Lung (tissue), 12 donors: Measurements from ENCODE around the gene GARS1. TPM values are rescaled to one million over a fixed set of nuclear protein-coding genes. Genes with fewer than 3 reads are reported as not detected.

Experiments used
- ATAC-seq: fragments of 200-7000 bp; cut with Tn5 transposase; one replicate; pipeline ENCODE4 v1.9.1; 2020; ENCODE audit warnings: moderate number of reproducible peaks; ENCODE audit not compliant: insufficient read depth, low FRiP score
- DNase-seq, 3 donors: peaks; one replicate each; pipeline ENCODE4 v3.0.0-alpha.2; 2013 to 2017
- H3K27ac ChIP-seq, 2 donors: one replicate each; pipeline ENCODE4 v1.5.1; 2013; ENCODE audit warnings: mild to moderate bottlenecking in 2 of 2, moderate library complexity in 2 of 2, control low read depth in 1 of 2, inconsistent platforms in 1 of 2, low read depth in 1 of 2, low read length in 1 of 2
- H3K27me3 ChIP-seq, 3 donors: one replicate each; pipeline ENCODE4 v1.5.1; 2013; ENCODE audit warnings: low read length in 2 of 3; ENCODE audit not compliant: control insufficient read depth in 3 of 3, insufficient read depth in 3 of 3
- H3K36me3 ChIP-seq, 4 donors: one replicate each; pipeline ENCODE4 v1.5.1; 2013; ENCODE audit warnings: low read length in 4 of 4, mild to moderate bottlenecking in 1 of 4, moderate library complexity in 1 of 4; ENCODE audit not compliant: control insufficient read depth in 4 of 4, insufficient read depth in 4 of 4
- H3K4me1 ChIP-seq, 5 donors: one replicate each; pipeline ENCODE4 v1.5.1; 2013; ENCODE audit warnings: low read length in 5 of 5, mild to moderate bottlenecking in 2 of 5, moderate library complexity in 1 of 5; ENCODE audit not compliant: control insufficient read depth in 5 of 5, insufficient read depth in 5 of 5
- H3K4me3 ChIP-seq: one replicate; pipeline ENCODE4 v1.5.1; 2013; ENCODE audit warnings: mild to moderate bottlenecking, control low read depth, moderate library complexity
- H3K9ac ChIP-seq, 2 donors: one replicate each; pipeline ENCODE4 v1.5.1; 2013; ENCODE audit warnings: low read length in 2 of 2, control low read depth in 1 of 2; ENCODE audit not compliant: insufficient read depth in 1 of 2
- H3K9me3 ChIP-seq, 4 donors: one replicate each; pipeline ENCODE4 v1.5.1; 2013; ENCODE audit warnings: low read length in 3 of 4, mild to moderate bottlenecking in 1 of 4, moderate library complexity in 1 of 4; ENCODE audit not compliant: control insufficient read depth in 4 of 4, insufficient read depth in 3 of 4
- WGBS, 2 donors: extraction: QIAGEN DNeasy Blood & Tissue Kit; methylation state at CpG; one replicate each; pipeline ENCODE4 v1.1.7; 2013; 5-methylcytosine and 5-hydroxymethylcytosine counted together
- polyA plus RNA-seq, 2 donors: library from polyadenylated mRNA; stranded (reverse); fragments of 200-250 nt; gene quantifications; one replicate each; pipeline ENCODE4 v1.2.1, GENCODE V29; 2013
- total RNA-seq, 2 donors: library from RNA; depleted of rRNA in 1 of 2; stranded (reverse); fragments of >200 nt in 1 of 2; gene quantifications; one replicate each; pipeline ENCODE4 v1.2.1, GENCODE V29; 2014 to 2021
- TF ChIP-seq, protein P1 (sequence below): IDR thresholded peaks from 2 replicates; pipeline ENCODE4 v1.5.1; 2012; ENCODE audit warnings: mild to moderate bottlenecking; ENCODE audit errors: control extremely low read depth, extremely low read depth
- donor health status: control.
- donor health status: control.
- donor health status: Bipolar disorder and iron deficiency.
- donor health status: healthy.
- donor health status: DM: yes; HTN: yes; CAD: no.

GARS1 gene
- total and polyA plus RNA-seq, 4 donors: 55.5 to 132 (median 92.1) TPM

DNA sequence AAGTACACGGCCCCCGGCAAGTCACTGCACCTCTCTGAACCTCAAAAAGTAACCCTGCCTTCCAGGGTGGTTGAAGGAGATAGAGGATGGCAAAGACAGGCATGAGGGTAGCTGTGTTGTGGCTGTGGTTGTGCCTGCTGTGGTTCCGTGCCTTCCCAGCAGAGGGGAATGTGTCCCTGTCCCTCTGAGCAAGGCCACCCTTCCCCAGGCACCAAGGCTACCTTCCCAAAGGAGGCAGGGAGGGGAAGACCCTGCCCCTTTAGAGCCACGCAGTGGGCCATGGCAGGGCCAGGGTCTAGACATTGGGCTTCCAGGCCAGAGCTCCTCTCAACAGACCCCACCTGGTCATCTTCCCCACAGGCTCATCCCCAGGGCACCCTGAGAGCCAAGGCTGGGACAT, 68.7 kb downstream of the GARS1 start:
- Histone ChIP-seq H3K9me3 (no peaks in the 10 kb centered on the region), H3K36me3 (no peaks in the 10 kb centered on the region), H3K9ac (no peak overlapping the region), H3K27me3 (no peaks in the 10 kb centered on the region), H3K4me3 (no peak overlapping the region), H3K27ac (no peak overlapping the region), H3K4me1 (no peaks in the 10 kb centered on the region)
- 74 to 81% methylated on average over 4 of the region's 4 CpGs for WGBS, 2 donors
- ATAC-seq (no peak), DNase-seq (no peak)
- TF ChIP-seq, protein P1, sequence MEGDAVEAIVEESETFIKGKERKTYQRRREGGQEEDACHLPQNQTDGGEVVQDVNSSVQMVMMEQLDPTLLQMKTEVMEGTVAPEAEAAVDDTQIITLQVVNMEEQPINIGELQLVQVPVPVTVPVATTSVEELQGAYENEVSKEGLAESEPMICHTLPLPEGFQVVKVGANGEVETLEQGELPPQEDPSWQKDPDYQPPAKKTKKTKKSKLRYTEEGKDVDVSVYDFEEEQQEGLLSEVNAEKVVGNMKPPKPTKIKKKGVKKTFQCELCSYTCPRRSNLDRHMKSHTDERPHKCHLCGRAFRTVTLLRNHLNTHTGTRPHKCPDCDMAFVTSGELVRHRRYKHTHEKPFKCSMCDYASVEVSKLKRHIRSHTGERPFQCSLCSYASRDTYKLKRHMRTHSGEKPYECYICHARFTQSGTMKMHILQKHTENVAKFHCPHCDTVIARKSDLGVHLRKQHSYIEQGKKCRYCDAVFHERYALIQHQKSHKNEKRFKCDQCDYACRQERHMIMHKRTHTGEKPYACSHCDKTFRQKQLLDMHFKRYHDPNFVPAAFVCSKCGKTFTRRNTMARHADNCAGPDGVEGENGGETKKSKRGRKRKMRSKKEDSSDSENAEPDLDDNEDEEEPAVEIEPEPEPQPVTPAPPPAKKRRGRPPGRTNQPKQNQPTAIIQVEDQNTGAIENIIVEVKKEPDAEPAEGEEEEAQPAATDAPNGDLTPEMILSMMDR: no peak

DNA sequence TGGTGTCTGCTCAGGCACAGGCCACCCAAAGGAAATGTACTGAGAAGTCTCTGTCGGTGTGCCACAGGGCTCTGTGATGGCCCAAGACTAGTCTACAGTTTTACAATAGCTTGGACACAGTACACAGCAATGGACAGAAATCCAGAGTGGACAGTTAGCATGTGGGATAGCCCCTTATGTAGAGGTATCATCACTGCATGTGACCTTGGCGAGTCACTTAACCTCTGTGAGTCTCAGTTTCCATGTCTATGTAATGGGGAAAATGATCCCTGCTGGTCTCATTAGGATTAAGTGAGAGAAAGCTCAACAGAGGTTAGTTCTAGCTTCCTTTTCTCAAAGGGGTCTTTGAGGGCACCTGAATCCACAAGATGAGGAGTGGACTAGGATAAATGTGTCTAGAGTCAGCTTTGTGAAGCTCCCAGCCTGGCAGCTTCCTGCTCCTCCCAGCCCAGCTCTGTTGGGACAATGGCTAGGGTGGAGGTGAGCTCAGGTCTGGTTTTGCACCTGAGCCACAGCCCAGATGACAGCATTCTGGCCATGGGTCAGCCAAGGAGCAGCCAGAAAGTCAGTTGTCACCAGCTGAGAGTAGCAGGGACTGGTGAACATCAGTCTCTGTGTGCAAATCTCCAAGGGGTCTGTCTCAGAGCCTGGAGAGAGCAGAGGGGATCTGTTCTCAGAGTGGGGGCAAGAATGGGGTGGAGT, 69.7 kb downstream of the GARS1 start:
- 83% methylated on average over 2 of the region's 2 CpGs for WGBS, 2 donors

DNA sequence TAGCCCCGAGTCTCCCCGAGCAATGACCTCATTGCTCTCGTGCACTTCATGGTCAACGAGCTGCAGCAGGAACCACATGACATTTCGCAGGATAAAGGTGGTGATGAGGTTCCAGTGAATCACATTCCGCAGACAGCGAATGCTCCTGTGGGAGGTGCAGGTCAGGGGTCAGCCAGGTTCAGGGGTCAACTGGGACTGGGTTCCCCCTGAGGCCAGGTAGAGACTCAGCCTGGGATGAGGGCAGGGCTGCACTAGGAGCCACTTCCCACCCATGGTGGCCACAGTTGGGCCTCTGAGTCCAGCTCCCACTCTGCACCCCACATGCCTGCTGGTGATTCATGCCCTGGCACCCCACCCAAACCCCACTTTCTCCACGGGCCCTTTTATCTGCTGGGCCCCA, 70.4 kb downstream of the GARS1 start:
- no peak overlapping the region for H3K27ac ChIP-seq
- no peaks in the 10 kb centered on the region for H3K27me3 ChIP-seq
- H3K36me3 ChIP-seq: no peaks in the 10 kb centered on the region
- DNase-seq (no peak), ATAC-seq (no peak)
- 72 to 79% methylated on average over 8 of the region's 8 CpGs for WGBS, 2 donors
- no peaks in the 10 kb centered on the region for H3K9me3 ChIP-seq
- H3K4me3 ChIP-seq: no peak overlapping the region
- TF ChIP-seq, protein P1: no peak
- H3K9ac ChIP-seq: no peak overlapping the region
- H3K4me1 ChIP-seq: no peaks in the 10 kb centered on the region

More for the DNA sequence above, 69.7 kb downstream of the GARS1 start:
- TF ChIP-seq, protein P1: no peak
- Histone ChIP-seq H3K27ac (no peak overlapping the region), H3K9ac (no peak overlapping the region), H3K4me1 (no peaks in the 10 kb centered on the region), H3K9me3 (no peaks in the 10 kb centered on the region), H3K27me3 (no peaks in the 10 kb centered on the region), H3K4me3 (no peak overlapping the region), H3K36me3 (no peaks in the 10 kb centered on the region)
- ATAC-seq (no peak), DNase-seq (no peak)

DNA sequence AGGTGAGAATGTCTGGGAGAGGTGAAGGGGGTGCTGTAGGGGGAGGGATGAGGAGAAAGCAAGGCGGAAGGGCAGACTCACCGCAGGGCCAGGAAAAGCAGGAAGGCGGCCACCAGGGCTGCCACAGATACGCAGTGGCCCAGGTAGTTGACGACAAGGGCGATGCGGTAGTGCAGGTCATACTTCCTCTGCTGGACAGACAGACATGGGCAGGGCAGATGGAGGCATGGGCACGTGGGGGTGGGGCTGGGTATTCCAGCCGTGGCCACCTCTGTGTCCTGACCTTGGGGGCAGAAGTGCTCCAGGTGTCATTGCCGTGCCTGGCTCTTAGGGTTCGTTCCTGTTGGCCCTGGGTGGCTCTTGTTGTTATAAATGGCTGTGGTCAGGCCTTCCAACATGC, 70.8 kb downstream of the GARS1 start:
- DNase-seq (no peak), ATAC-seq (no peak)
- TF ChIP-seq, protein P1: no peak
- no peaks in the 10 kb centered on the region for H3K4me1 ChIP-seq
- H3K27ac ChIP-seq: no peak overlapping the region
- H3K9ac ChIP-seq: no peak overlapping the region
- H3K36me3 ChIP-seq: no peaks in the 10 kb centered on the region
- H3K4me3 ChIP-seq: no peak overlapping the region
- H3K9me3 ChIP-seq: no peaks in the 10 kb centered on the region
- WGBS, 2 donors: 80 to 85% methylated on average over 11 of the region's 11 CpGs
- H3K27me3 ChIP-seq: no peaks in the 10 kb centered on the region
